Suprapubic skin (tissue), 4 donors: Measurements from ENCODE around the gene MLLT10.

Experiments used
- EP300 ChIP-seq: sonication (generic); formaldehyde crosslinking; IDR thresholded peaks from one replicate; pipeline ENCODE4 v1.6.1; 2017; ENCODE audit warnings: antibody characterized with exemption
- POLR2AphosphoS5 ChIP-seq, 3 donors: sonication (generic); formaldehyde crosslinking; IDR thresholded peaks; one replicate each; pipeline ENCODE4 v1.6.1; 2017; ENCODE audit warnings: antibody characterized with exemption in 3 of 3
- TF ChIP-seq, protein P1 (sequence below), 2 donors: fragments of 200-600 bp in 1 of 2; fragments of 450-650 bp in 1 of 2; sonication (generic) in 1 of 2; IDR thresholded peaks; one replicate each; pipeline ENCODE4 v1.5.1; 2016 to 2019; ENCODE audit warnings: antibody characterized with exemption in 2 of 2, mild to moderate bottlenecking in 1 of 2, moderate library complexity in 1 of 2

DNA sequence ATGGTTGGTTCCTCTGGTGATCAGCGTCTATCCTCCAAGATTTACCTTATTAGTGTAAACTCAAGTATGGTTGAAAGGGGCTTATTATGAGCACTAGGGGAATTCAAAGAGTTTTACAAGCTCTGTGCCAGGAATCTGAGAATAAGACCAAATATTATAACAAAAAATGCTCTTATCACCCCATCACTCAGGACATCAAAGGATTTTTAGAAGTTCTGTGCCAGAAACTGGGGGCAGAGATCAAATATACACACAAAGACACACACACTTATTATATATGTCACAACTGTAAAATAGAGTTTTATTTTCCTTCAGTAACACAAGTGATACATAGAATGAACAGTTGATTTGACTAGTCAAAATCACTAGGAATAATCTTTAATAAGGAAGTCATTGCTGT, 89.3 kb downstream of the MLLT10 start:
- TF ChIP-seq, protein P1, sequence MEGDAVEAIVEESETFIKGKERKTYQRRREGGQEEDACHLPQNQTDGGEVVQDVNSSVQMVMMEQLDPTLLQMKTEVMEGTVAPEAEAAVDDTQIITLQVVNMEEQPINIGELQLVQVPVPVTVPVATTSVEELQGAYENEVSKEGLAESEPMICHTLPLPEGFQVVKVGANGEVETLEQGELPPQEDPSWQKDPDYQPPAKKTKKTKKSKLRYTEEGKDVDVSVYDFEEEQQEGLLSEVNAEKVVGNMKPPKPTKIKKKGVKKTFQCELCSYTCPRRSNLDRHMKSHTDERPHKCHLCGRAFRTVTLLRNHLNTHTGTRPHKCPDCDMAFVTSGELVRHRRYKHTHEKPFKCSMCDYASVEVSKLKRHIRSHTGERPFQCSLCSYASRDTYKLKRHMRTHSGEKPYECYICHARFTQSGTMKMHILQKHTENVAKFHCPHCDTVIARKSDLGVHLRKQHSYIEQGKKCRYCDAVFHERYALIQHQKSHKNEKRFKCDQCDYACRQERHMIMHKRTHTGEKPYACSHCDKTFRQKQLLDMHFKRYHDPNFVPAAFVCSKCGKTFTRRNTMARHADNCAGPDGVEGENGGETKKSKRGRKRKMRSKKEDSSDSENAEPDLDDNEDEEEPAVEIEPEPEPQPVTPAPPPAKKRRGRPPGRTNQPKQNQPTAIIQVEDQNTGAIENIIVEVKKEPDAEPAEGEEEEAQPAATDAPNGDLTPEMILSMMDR (IDR thresholded peaks at IDR 0.05), result no peak
- TF ChIP-seq EP300, result no peak
- no peak for TF ChIP-seq POLR2AphosphoS5 (IDR thresholded peaks at IDR 0.05)
